Left renal pelvis (tissue), 4 donors: ENCODE results near the gene SDK1. TPM values are rescaled to one million over a fixed set of nuclear protein-coding genes. Genes with fewer than 3 reads are reported as not detected.

Experiments
- DNase-seq, 4 donors: peaks; one replicate each; pipeline ENCODE4 v3.0.0-alpha.2; 2013; ENCODE audit warnings: low read depth in 4 of 4, low spot score in 3 of 4
- polyA plus RNA-seq, 4 donors: library from polyadenylated mRNA; unstranded; fragments of 120-200 nt; gene quantifications; one replicate each; pipeline ENCODE4 v1.2.1, GENCODE V29; 2013; ENCODE audit not compliant: insufficient read length in 4 of 4

Gene SDK1
- polyA plus RNA-seq, 4 donors = 4.0 to 8.4 (median 6.3) TPM

DNA sequence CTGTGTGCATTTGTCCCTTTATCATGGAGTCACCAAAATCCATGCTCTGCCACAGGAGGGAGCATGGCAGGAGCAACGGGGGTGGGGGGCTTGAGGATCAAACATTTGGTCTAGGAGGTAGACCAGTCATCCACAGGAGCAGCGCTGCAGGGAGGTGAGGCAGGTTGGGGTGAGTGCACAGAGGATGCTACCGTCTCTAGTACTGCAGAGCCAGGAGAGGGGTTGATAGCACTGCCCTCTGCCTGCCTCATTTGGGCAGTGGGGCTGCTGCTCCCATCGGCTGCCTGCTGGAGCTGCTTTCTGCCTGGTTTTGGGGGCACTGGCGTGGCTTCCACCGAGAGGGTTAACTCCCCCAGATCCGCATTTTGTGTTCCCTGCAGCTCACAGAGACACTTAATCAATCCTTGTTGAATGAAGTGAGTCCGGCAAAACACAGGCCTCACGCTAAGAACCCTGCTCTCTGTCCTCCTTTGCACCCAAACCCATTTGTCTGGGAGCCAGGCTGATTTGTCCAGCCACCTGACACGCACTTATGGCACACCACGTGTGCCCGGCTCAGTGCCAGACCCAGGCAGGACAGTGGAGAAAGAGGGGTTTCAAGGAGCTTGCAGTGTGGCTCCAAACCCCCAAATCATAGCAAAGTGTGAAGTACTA lies 854.0 kb downstream of the SDK1 start:
- no peak for DNase-seq

- DNase-seq = no peak
Measured at GRCh38 chr7:4156190-4156589, 855.1 kb downstream of the SDK1 start.

DNA sequence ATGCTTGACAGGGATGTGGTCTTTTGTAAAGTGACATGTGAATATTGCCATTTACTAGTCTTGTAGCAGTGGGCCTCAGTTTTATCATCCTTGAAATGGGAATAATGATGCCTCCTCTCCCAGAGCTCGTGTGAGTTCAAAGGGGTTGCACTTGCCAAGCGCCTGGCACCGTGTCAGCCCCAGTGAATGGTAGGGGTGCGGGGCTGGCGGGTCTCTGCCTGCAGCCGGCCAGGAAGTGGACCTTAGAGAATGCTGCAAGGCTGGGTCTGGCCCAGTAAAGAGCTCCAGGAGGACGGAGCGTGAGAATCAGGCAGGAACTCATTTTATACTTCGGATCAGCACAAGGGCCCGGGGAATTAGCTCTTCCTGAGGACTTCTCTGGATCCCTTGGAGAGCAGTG lies 856.6 kb downstream of the SDK1 start:
- DNase-seq = no peak

- DNase-seq = no peak
Measured at GRCh38 chr7:4158441-4159153, 857.5 kb downstream of the SDK1 start.

DNA sequence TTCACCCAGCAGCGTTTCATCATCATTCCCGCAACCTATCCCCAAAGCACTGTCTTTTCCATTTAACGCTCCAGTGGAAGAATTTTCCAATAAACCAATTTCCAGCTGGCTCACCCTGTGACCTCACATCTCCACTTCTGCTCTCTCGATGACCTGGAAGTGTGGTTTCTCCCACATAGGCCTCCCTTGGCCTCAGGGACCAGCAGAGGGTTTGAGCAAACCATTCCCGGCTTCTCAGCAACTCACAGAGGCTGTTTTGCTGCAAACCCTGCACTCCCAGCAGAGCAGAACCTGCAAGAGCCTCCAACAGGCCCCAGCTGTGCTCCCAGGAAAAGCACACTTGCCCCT lies 858.1 kb downstream of the SDK1 start:
- DNase-seq = no peak

- DNase-seq = no peak
Measured at GRCh38 chr7:4159761-4160554, 858.9 kb downstream of the SDK1 start.

DNA sequence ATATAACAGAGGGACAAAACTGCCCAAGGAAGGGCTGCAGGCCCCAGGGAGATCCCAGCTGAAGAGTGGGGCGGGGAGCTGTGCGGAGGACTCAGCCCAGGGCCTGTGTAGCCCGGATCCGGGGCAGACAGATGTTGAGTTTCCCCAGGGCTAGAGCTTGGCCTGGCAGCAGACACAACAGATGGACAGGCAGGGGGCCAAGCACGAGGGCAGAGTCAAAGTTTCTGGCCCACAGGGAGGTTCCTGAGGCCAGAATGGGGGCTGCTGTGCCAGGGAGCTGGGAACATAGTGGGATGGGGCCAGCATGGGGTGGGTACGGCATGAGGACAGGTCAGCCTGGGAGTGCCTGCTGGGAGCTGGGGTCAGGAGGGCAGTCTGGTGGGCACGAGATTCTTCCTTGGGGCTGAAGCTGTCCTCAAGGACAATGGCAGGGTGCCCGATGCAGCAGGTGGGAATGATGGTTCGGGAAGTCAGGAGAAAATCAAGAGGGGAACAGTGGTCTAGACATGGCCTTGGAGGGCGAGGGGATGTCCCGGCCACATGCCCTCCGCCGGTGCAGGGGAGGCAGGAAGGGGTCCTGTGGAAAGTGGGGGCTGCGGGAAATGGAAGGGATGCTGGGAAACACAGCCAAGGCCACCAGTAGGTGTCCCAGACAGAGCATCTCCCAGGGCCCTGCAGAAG lies 862.0 kb downstream of the SDK1 start:
- no peak for DNase-seq

DNA sequence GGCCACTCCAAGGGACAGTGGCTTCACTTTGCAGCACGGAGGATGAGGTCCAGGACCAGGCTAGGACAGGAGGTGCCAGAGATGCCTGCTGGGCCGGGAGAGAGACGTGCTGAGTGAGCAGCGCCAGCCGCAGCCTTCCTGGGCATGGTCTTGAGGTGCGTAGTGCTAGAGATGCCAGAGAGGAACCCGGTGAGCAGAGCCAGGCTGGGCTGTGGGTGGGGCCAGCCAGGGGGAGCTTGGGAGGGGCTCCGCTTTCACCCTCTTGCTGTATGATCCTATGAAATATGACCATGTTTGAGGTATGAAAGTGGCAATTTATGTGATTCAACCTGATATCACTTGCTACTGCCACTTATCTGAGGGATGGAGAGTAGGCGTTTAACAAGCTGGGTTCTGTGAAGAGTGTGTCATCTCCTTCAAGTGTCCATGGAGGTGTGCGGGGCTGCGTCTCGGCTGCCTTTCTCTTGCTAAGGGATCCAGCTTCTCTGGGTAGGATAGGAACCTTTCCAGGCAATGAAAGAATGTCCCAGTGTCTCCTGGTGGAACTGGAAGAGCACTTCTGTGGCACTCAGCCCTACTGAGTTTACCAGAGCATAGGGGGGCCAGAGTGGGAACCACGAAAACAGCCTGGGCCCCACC lies 862.6 kb downstream of the SDK1 start:
- no peak for DNase-seq

DNA sequence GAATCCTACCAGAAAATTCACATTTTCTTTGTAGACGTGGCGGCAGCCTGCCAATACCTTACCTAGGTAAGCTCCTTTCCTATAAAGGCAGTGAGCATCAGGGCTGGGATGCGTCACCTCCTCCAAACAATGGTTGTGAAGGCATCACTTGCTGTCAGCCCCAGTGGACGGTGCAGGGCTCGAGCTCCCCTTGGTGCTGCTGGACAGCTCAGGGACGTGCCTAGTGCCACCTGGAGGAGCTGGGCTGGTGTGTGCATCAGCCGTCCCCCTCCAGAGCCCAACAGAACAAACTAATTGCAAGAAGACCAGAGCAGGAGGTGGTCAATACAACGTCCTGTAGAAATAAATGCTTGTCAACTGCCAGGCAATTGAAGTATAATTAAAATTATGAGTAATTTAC lies 863.5 kb downstream of the SDK1 start:
- no peak for DNase-seq

DNA sequence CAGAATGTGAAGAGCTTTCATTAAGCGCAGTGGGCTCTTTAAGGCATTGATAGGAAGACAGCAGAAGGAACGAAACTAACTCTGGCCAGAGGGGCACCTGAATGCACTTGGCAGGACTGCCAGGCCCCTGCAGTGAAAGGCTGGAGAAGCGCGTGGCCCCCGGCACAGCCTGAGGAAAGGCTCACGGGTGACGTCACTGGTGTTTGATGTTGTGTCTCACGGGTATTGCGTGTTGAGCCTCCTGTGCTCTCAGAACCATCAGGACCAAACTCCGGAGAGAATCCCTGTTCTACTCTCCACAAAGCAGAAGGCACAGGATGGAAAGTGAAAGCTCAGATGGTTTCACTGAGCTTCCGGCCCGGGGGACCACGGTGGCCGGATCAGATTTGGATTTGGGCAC lies 865.3 kb downstream of the SDK1 start:
- DNase-seq = no peak

DNA sequence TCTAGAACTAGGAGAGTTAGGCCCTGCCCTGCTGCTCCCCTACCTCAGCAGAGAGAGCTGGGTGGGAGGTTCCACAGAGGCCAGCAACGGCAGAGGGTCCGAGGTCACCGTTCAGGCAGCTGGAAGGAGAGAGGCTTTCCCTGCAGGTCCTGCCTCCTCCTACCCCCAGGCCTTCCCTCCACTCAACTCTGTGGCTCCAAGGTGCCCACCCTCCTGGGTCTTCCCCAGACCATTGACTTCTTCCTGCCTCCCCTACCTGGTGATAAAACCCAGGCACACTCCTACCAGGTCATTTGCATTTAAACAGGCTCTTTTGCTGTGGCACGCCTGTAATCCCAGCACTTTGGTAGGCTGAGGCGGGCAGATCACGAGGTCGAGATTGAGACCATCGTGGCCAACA lies 865.8 kb downstream of the SDK1 start:
- no peak for DNase-seq

DNA sequence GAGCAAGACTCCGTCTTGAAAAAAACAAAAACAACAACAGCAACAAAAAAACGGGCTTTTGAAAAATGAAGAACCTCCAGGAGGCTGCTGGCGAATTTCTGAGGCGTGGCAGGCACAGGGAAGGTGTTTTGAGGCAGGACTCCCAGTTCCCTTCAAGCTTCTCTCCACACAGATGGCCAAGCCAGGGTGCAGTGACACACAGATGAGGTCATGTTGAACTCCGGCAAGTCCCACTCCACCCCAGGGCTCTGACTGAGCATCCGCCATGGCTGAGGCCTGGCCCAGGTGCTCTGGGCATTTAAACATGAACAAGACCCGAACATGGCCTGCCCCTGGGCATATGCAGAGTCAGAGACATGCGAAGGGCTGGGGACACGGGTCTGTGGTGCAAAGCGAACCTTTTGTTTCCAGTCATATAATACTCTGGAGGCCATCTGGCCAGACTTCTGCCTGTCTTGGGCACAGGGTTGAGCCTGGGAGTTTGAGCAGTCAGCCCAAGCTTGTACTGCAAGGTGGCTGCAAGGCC lies 866.4 kb downstream of the SDK1 start:
- DNase-seq = no peak

DNA sequence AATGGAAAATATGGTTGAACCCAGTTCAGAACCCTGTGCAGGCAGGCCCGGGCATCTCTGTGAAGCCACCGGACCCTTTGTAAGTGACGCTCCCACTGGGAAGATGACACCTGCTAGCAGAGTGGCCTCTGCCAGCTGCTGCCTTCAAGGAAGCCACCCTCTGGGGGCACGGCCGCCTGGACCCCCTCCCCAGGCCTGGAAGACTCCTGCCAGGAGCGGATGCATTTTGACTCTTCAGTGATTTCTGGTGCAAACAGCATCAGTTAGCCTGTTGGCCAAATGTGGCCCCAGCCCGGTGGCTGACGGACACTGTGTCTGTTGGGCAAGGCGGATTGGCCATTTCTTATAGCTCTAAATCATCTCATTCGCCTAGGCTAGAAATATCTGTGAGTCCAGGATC lies 867.0 kb downstream of the SDK1 start:
- DNase-seq = no peak

DNA sequence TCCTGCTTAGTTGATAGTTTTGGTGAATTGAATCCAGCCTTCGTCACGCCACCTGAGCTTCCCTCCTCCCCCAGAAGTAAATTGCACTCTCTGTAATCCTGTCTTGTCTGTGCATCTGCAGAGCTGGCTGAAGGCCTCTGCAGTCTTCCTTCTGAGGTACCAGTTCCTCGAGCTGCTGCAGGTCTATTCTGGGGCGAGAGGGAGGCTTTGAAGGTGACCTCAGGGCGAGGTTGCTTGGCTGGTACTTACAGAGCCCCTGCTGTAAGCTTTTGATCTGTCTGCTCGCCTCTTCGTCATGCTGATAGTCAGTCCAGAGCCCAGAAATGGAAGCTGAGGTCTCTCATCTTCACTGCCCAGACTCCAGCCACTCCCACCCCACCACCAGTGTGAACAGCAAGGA lies 867.5 kb downstream of the SDK1 start:
- DNase-seq = no peak

DNA sequence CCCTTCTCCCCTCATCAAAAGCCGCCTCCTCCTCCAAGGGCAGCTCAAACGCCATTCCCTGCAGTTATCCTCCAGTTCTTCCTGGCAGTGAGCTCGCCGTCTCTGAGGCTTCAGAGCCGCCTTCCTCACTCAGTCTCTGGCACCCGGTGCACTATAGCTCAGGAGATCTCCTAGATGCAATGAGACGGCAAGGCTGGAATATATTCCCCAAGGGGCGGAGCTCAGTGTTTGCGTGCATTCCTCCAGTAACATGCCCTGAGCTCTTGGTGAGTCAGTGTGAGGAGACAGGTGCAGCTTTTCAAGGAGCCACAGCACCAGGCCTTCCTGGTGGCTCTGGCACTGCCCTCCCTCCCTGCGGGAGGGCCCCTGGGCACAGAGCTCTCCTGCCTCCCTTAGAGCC lies 868.4 kb downstream of the SDK1 start:
- no peak for DNase-seq

DNA sequence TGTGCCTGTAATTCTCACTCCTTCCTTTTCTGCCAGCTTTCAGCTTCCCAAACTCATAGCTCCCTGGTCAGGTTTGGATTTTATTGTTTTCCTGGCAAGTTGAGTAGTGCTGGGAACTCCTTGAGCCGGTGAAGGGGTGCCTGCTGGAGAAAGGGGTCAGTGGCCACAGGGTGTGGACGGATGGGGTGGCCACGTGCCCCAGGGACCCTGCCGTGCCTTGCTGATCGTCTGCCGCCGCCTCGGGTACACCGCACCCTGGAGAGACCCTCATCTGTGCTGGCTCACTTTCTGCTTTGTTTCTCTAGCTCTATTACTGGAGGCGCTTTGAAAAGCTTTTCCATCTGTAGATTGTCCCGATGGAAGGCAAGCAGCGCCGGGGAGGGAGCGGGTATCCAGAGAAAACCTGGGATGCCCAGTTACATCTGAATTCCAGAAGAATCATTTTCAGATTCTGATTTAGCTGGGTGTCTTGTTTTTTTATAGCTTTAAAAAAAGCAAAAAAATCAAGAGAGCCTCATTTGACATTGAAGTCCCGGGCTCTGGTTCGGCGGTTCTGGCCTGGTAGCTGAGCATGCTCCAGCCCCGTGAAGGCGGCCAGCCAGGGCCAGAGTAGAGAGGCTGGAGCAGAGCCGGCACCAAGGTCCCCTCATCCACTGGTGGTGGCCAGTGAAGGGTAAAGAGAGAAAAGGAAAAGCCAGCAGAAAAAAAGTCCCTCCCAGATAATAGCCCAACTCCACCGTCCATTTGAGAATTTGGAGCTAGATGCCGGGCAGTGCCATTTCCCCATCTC lies 870.1 kb downstream of the SDK1 start:
- no peak for DNase-seq

GRCh38 chr7:4172883-4173282 lies 871.8 kb downstream of the SDK1 start:
- DNase-seq = no peak

- no peak for DNase-seq
Measured at GRCh38 chr7:4173615-4174014, 872.6 kb downstream of the SDK1 start.

DNA sequence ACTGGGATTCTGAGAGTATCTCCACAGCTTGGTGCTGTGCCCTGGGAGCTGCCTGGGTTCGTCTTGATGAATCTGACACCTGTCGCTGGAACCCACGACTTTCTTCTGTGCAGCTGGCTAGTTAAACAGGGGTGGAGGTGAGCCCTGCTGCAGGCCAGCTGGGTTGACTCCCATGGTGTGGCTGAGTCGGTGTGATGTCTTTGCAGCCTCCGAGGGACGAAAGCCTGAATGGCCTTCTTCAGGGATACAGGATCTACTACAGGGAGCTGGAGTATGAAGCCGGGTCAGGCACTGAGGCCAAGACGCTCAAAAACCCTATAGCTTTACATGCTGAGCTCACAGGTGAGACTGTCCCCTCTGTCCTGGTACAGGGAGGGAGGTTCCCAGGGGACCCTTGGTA lies 873.0 kb downstream of the SDK1 start:
- DNase-seq = no peak

DNA sequence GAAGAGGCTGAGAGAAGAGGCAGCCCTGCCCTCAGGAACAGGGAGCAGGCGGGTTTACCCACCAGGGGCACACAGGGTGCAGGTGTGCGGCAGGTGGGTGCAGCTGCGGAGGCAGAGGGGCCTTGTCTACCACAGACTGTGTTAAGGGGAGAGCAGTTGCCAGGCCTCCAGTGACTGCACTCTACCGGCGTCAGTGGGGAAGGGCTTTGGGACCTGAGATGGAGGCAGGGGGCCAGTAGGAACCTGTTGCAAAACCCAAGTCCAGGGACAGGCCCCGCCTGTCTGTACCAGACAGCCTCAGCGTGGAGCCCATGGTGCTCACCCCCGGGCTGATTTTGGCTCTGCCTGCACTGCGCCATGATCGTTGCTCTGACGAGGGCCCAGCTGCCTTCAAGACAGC lies 873.4 kb downstream of the SDK1 start:
- no peak for DNase-seq
